Right lobe of liver (tissue), 6 donors: ENCODE data around the gene CPLX4. TPM values are rescaled to one million over a fixed set of nuclear protein-coding genes. Genes with fewer than 3 reads are reported as not detected.

Experiments used
- ATAC-seq, 4 donors: fragments of 200-7000 bp; cut with Tn5 transposase; one replicate each; pipeline ENCODE4 v1.9.1; 2020; ENCODE audit warnings: mild to moderate bottlenecking in 4 of 4, moderate library complexity in 4 of 4
- DNase-seq, 3 donors: peaks; one replicate each; pipeline ENCODE4 v3.0.0-alpha.2; 2020
- H3K27ac ChIP-seq, 3 donors: fragments of 200-600 bp; one replicate each; pipeline ENCODE4 v1.8.0; 2022
- H3K27me3 ChIP-seq, 2 donors: fragments of 200-600 bp; one replicate each; pipeline ENCODE4 v1.8.0; 2022
- H3K36me3 ChIP-seq, 4 donors: fragments of 200-600 bp; sonication (generic) in 1 of 4; one replicate each; pipeline versions ENCODE4 v1.5.1 to v1.8.0; 2017 to 2022; ENCODE audit warnings: control low read depth in 1 of 4
- H3K4me1 ChIP-seq, 4 donors: fragments of 200-600 bp; sonication (generic) in 1 of 4; one replicate each; pipeline versions ENCODE4 v1.5.1 to v1.8.0; 2017 to 2022; ENCODE audit warnings: control low read depth in 1 of 4
- H3K4me3 ChIP-seq, 3 donors: fragments of 200-600 bp; one replicate each; pipeline ENCODE4 v1.8.0; 2022
- H3K9me3 ChIP-seq, 4 donors: fragments of 200-600 bp; sonication (generic) in 1 of 4; one replicate each; pipeline versions ENCODE4 v1.5.1 to v1.8.0; 2017 to 2022; ENCODE audit warnings: control low read depth in 1 of 4
- POLR2A ChIP-seq: fragments of 450-650 bp; IDR thresholded peaks from one replicate; pipeline ENCODE4 v1.6.1; 2017; ENCODE audit warnings: antibody characterized with exemption, mild to moderate bottlenecking
- WGBS: methylation state at CpG from one replicate; pipeline ENCODE4 v1.1.6; 2018; ENCODE audit warnings: low coverage, low lambda C conversion rate; ENCODE audit not compliant: insufficient coverage; ENCODE audit errors: missing lambda C conversion rate; 5-methylcytosine and 5-hydroxymethylcytosine counted together
- intact Hi-C, 2 donors: fragments of 100-400 bp; cut with DNase I; formaldehyde crosslinking; loops; one replicate each; pipeline versions ENCODE4 v1.11.2 to v1.14.1; 2022
- total RNA-seq, 6 experiments: library from RNA; depleted of rRNA in 2 of 6; stranded (reverse); fragments of >200 nt in 2 of 6; fragmentation: NEBNext Ultra II Directional in 3 of 6; extraction: Animal tissue kit (Norgen Biotek cat#: 25700) in 3 of 6; gene quantifications; one replicate each; pipeline versions ENCODE4 v1.1.0 to v1.2.4, GENCODE V29; 2016 to 2023
- TF ChIP-seq, protein P1 (sequence below), 4 donors: fragments of 200-600 bp in 3 of 4; fragments of 450-650 bp in 1 of 4; IDR thresholded peaks; one replicate each; pipeline versions ENCODE4 v1.5.1 to v1.8.0; 2016 to 2022; ENCODE audit warnings: antibody characterized with exemption in 4 of 4, mild to moderate bottlenecking in 2 of 4
- donor health status: DM: no; HTN: yes; CAD: no.
- donor health status: DM: no; HTN: no; CAD: no.
- donor health status: DM: no; HTN: no; CAD: no.
- donor health status: DM: no; HTN: yes; CAD: no.
- donor health status: DM: no; HTN: yes; CAD: no.

Gene CPLX4
- total RNA-seq, 6 experiments from 2014 or later = 0.10 TPM; not detected in 5

DNA sequence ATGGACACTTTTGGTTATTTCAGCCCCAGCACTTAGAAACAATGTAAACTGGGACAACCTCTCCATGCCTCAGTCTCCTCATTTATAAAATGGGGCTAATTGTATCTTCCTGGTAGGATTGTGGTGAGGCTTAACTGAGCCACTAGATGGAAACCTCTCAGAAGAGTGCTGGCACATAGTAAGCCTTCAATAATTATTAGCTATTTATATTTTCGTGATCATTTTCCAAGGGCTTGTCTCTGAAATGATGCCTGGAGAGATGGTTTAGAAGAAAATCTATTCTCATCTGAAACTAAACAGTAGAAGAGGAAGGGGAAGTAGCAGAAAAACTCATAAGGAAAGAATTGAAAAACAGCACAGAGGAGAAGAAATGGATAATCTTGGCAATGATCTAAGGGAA lies 52.0 kb downstream of the CPLX4 start:
- intact Hi-C loops = no loop called here
- WGBS = 4% methylated on average over 1 of the region's 1 CpG
- H3K4me1 ChIP-seq = no peaks in the 10 kb centered on the region
- TF ChIP-seq, protein P1, sequence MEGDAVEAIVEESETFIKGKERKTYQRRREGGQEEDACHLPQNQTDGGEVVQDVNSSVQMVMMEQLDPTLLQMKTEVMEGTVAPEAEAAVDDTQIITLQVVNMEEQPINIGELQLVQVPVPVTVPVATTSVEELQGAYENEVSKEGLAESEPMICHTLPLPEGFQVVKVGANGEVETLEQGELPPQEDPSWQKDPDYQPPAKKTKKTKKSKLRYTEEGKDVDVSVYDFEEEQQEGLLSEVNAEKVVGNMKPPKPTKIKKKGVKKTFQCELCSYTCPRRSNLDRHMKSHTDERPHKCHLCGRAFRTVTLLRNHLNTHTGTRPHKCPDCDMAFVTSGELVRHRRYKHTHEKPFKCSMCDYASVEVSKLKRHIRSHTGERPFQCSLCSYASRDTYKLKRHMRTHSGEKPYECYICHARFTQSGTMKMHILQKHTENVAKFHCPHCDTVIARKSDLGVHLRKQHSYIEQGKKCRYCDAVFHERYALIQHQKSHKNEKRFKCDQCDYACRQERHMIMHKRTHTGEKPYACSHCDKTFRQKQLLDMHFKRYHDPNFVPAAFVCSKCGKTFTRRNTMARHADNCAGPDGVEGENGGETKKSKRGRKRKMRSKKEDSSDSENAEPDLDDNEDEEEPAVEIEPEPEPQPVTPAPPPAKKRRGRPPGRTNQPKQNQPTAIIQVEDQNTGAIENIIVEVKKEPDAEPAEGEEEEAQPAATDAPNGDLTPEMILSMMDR (IDR thresholded peaks at IDR 0.05) = no peak
- TF ChIP-seq POLR2A = no peak
- no peak for ATAC-seq
- H3K36me3 ChIP-seq = no peaks in the 10 kb centered on the region
- H3K27ac ChIP-seq = no peak overlapping the region
- peaks cover 18 to 64% of the 10 kb centered on the region in 2 donors for H3K27me3 ChIP-seq
- DNase-seq = no peak
- H3K9me3 ChIP-seq = no peaks in the 10 kb centered on the region
- no peak overlapping the region for H3K4me3 ChIP-seq

DNA sequence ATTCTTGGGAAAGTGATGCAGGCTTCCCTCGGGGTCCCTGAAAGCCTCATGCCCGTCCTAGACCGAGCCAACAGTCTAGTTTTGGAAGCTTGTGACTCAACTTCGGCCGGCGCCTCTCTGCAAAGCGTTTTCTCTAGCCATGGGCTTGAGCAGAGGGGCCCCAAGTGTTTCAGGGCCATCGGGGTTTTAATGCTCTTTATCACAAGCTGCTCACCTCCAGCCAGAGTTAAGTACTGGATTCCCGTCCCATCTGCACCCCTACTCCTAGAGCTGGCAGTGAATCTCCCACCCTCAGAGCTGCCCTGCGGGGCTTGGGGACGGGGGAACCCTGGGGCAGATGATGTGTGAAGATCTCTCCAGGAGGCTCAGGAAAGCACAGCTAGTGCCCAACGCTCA lies 52.5 kb downstream of the CPLX4 start:
- intact Hi-C loops = no loop called here
- Histone ChIP-seq H3K9me3 (no peaks in the 10 kb centered on the region), H3K4me3 (no peak overlapping the region), H3K36me3 (no peaks in the 10 kb centered on the region), H3K27ac (no peak overlapping the region), H3K27me3 (peaks cover 15 to 60% of the 10 kb centered on the region in 2 donors), H3K4me1 (no peaks in the 10 kb centered on the region)
- TF ChIP-seq, protein P1 (IDR thresholded peaks at IDR 0.05) = no peak
- TF ChIP-seq POLR2A = no peak
- ATAC-seq = no peak
- no peak for DNase-seq
- WGBS = 5% methylated on average over 7 of the region's 12 CpGs

DNA sequence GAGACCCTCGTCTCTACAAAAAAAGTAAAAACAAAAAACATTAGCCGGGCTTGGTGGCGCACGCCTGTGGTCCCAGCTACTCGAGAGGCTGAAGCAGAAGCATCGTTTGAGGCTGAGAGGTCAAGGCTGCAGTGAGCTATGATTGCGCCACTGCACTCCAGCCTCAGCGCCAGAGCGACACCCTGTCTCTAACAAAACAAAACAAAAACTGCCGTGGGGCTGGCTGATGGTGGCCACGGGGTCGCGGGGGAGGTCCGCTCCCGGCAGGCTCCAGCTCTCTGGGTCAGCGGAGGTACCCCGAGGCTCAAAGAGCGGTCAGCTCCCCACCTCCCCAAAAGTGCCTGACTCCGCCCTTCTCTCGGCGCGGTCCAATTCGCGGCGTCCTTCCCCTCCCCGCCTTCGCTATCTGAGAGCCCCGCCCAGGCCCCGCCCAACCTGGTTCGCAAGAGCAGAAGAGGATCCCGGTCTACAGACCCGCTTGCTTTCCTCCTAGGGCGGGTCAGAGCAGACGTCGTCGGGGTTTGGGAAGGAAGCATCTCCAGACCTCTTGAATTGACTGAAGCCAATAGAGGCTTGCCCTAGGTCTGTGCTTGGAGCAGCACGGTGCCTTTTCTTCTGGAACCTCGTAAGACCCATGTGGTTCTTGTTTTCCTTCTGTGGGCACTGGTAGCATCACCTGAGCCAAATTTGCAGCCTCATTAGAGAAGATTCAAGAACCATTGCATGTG lies 53.0 kb downstream of the CPLX4 start:
- Histone ChIP-seq H3K4me1 (no peaks in the 10 kb centered on the region), H3K4me3 (no peak overlapping the region), H3K36me3 (no peaks in the 10 kb centered on the region), H3K9me3 (no peaks in the 10 kb centered on the region), H3K27me3 (peaks cover 14 to 54% of the 10 kb centered on the region in 2 donors), H3K27ac (no peak overlapping the region)
- intact Hi-C loops = no loop called here
- DNase-seq (no peak), ATAC-seq (peak in 2 of 4 donors; percentile 31)
- TF ChIP-seq, protein P1 (IDR thresholded peaks at IDR 0.05) = no peak
- no peak for TF ChIP-seq POLR2A
- WGBS = 6% methylated on average over 30 of the region's 38 CpGs

DNA sequence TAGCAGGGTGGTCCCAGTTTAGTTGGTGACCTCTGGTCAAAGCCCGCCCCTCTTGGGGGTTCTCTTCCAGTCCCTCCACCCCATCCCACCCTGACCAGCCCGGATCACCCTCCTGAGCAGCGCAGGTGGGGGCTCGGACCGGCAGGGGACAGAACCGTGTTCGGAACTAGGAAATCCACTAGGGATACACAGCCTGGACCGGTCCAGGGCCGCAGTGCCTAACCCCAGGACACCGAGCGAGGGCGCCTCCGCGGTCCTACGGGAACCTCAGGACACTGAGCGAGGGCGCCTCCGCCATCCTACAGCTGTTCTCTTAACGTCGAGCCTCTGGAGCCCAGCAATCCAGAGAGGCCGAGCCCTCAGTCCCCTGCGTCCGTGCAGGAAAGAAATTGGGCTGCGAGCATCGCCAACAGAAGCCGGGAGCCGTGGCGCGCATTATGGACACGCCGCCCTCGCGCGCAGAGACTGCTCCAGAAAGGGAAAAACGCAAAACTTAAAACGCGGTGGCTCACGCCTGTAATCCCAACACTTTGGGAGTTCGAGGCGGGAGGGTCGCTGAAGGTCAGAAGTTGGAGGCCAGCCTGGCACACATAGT lies 53.7 kb downstream of the CPLX4 start:
- Histone ChIP-seq H3K27ac (no peak overlapping the region), H3K4me3 (no peak overlapping the region), H3K9me3 (no peaks in the 10 kb centered on the region), H3K4me1 (no peaks in the 10 kb centered on the region), H3K36me3 (no peaks in the 10 kb centered on the region), H3K27me3 (peaks cover 14 to 47% of the 10 kb centered on the region in 2 donors)
- WGBS = 4% methylated on average over 19 of the region's 41 CpGs
- intact Hi-C loops = no loop called here
- no peak for TF ChIP-seq POLR2A
- TF ChIP-seq, protein P1 (IDR thresholded peaks at IDR 0.05) = no peak
- DNase-seq (no peak), ATAC-seq (peak in 1 of 4 donors; percentile 31)
